Inflammatory macrophage treated with lipopolysaccharide for 1 hour (primary cell): ENCODE results near the gene PDS5B.
"Not testable (repeated sequence)": the region's sequence is repeated elsewhere in the genome, so short reads cannot be mapped to it uniquely, and the experiment has no call there.

Experiments used
- DNase-seq, 2 donors: peaks; one replicate each; pipeline ENCODE4 v3.0.0-alpha.2; 2020 to 2022

Gene PDS5B

DNA sequence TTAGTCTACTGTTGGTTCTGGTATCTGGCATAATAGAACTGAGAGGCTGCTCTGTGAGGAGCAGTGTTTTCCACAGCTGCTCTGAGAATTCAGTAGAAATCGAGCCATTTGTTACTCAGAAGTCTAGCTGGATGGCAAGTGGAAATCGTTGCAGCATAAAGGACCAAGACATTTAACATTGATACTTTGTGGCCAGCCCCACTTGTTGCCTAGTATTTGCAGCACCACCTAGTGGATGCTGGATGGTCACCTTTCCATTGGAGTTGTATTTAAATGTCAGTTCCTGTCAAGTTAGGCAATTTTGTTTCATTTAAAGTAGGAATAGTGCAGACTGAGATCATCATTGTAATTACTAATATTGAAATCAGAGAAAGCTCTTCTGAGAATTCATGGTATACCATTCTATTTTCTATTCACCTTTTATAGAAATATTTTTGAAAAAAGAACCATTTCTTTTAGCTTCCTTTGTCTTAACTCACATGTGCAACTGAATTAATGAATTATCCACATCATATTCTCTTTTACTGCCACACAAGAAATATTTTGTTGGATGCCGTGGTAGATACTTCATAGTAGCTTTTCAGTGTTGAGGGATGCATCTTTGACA, 64.6 kb downstream of the PDS5B start:
- DNase-seq, result peak; percentile 55 to 74

GRCh38 chr13:32657309-32657708, 71.1 kb downstream of the PDS5B start:
- no peak for DNase-seq

- DNase-seq, result no peak
Observed at GRCh38 chr13:32659736-32660135, 73.5 kb downstream of the PDS5B start.

DNA sequence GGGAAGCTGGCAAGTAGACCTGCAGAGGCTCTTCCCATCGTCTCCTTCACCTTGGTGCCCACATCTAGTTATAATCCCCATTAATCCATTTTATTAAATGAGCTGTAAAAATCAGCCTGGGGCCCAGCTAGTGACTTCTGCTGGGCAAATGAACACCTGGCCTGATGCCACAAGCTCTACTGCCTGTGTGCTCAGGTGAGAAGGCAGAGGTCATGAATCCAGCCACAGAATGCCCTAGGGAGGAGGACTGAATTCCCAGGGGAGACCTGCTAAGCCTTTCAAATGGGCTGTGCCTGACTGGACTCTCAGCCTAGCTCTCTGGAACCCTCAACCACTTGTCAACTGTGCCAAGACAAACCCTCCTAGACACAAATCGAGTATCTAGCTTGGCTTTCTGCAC, 74.0 kb downstream of the PDS5B start:
- no peak for DNase-seq

DNA sequence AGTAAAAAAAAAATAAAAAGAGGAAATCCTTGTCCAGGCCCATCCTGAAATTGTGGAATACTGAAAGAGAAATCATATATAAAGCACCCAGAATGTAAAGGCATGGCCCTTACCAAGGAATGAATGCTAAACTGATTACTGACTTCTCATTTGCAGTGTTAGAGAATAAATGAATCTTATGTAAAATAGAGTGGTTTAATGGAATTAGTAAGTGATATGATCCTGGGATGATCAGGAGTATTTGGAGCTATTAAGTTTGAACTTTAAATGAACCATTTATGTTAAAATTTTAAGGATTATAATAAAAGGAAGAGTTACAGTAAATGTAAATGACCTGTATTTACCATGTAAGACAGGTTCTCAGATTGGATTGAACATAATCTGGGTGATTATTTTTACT, 75.4 kb downstream of the PDS5B start:
- DNase-seq, result no peak

DNA sequence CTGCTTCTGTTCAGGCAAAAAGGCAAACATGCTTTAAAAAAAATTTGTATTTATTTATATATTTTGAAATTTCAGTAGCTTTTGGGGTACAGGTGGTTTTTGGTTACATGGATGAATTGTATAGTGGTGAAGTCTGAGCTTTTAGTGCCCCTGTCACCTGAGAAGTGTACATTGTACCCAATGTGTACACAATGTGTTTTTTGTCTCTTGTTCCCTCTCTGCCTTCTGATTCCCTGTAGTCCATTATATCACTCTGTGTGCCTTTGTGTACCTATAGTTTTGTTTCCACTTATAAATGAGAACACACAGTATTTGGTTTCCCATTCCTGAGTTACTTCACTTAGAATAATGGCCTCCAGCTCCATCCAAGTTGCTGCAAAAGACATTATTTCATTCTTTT, 77.4 kb downstream of the PDS5B start:
- DNase-seq, result no peak

- DNase-seq, result no peak
Observed at GRCh38 chr13:32666990-32667571, 80.8 kb downstream of the PDS5B start.

DNA sequence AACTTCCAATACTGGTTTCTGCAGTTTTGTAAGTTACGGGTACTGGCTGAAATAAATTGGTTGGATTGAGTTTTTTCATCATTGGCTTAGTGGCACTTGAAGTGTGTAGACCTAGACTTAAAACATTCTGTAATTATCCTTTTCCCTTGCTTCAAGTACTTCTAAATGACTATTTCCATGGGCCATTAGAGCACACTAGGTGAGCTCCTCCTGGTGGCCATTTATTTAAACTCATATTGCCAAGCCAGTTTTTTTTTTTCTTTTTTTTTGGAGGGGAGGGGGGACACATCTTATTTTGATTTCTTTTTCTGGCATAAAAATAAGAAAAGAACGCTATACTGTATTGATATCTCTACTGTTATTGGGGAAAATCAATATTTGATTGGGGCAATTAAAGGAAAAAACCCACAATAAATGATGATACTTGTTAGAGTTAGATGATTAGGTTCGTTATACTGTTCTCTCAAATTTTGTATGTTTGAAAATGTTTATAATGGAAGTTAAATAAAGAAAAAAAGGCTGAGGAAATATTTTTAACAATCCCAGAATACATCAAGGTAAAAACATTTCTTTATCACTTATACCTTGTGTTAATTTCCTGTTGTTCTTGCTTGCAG, 82.9 kb downstream of the PDS5B start:
- DNase-seq, result peak; percentile 29 to 67

DNA sequence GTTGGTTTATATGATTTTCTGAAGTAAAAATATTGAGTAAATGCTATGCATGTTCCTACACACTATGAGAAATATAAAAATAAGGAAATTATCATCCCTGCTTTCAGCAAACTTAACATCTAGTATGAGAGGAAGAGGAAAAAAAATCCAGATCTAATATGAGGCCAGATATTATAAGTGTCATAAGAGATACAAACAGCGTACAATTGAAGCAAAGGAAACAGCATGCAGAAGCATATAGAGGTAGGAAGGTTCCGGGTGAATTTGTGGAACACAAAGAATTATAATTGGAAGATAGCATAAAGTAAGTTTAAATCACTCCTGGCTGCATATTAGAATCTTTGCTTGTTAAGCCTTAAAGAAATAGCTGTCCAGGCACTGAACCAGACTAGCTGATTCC, 88.3 kb downstream of the PDS5B start:
- no peak for DNase-seq

DNA sequence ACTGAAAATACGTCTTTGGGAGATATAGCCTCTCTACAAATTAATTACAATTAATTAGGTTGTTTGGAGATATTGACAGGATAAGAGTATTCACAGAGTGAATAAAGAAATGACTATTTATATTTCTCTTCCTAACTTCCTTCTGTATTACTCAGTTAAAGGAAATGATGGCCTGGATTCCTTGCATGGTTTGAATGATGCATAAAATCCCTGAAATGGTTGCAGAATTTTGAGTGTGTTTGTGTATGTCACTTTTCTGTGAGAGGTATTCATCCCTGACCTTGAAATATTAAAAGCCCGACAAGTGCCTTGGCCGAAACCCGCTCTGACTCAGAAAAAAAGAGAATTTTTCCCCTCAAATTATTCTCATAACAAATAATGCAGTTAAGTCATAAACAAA, 90.0 kb downstream of the PDS5B start:
- no peak for DNase-seq

DNA sequence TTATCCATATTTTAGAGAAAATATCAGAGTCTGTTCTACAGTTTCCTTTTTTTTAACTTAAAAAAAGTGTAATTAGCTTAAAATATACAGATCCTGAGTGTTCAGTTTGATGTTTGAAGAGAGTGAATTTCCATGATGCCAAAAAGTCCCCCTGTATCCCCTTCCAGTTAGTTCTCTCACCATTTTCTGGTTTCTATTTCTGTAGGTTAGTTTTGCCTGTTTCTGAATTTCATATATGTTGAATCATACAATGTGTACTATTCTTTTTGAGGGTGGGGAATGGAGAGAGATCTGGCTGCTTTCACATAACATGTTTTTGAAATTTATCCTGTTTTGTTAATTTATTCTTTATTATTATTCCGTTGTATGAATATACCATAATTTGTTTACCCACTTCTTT, 95.9 kb downstream of the PDS5B start:
- DNase-seq, result no peak

GRCh38 chr13:32682740-32683139, 96.5 kb downstream of the PDS5B start:
- no peak for DNase-seq

GRCh38 chr13:32687275-32687674, 101.0 kb downstream of the PDS5B start:
- no peak for DNase-seq

GRCh38 chr13:32695602-32696250, 109.5 kb downstream of the PDS5B start:
- no peak for DNase-seq

DNA sequence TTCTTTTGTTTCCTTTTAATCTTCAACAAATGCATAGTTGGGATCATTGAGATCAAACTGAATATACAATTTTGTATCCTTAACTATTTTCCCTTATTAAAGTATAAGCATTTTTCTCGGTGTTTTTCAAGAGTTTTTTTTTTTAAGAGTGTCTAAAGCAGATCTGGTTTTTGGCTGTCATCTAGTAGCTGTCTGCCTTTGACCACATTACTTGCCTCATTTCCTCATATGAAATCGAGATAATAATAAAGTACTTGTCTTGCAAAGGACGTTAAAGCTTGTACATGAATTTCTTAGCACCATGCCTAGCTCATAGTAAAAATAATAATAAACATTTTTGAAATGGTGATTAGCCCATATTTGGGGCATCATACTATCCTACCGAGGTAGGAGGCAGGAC, 121.2 kb downstream of the PDS5B start:
- no peak for DNase-seq

GRCh38 chr13:32713397-32713796, 127.1 kb downstream of the PDS5B start:
- DNase-seq, result no peak

GRCh38 chr13:32716201-32716600, 129.9 kb downstream of the PDS5B start:
- DNase-seq, result not testable (repeated sequence)

GRCh38 chr13:32720026-32720425, 133.8 kb downstream of the PDS5B start:
- DNase-seq, result peak; percentile 27 to 40

DNA sequence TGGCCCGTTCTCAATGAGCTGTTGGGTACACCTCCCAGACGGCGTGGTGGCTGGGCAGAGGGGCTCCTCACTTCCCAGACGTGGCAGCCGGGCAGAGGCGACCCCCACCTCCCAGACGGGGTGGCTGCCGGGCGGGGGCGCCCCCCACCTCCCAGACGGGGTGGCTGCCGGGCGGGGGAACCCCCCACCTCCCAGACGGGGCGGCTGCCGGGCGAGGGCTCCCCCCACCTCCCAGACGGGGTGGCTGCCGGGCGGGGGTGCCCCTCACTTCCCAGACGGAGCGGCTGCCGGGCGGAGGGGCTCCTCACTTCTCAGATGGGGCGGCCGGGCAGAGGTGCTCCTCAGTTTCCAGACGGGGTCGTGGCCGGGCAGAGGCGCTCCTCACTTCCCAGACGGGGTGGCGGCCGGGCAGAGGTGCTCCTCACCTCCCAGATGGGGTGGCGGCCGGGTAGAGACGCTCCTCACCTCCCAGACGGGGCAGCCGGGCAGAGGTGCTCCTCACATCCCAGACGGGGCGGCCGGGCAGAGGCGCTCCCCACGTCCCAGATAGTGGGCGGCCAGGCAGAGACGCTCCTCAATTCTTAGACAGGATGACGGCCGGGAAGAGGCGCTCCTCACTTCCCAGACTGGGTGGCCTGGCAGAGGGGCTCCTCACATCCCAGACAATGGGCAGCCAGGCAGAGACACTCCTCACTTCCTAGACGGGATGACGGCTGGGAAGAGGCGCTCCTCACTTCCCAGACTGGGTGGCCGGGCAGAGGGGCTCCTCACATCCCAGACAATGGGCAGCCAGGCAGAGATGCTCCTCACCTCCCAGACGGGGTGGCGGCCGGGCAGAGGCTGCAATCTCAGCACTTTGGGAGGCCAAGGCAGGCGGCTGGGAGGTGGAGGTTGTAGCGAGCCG, 135.1 kb downstream of the PDS5B start:
- DNase-seq, result not testable (repeated sequence)

- DNase-seq, result no peak
Observed at GRCh38 chr13:32722340-32722739, 136.1 kb downstream of the PDS5B start.

- DNase-seq, result no peak
Observed at GRCh38 chr13:32723987-32724386, 137.7 kb downstream of the PDS5B start.

- DNase-seq, result peak; percentile 16 to 18
Observed at GRCh38 chr13:32726374-32727037, 140.3 kb downstream of the PDS5B start.

DNA sequence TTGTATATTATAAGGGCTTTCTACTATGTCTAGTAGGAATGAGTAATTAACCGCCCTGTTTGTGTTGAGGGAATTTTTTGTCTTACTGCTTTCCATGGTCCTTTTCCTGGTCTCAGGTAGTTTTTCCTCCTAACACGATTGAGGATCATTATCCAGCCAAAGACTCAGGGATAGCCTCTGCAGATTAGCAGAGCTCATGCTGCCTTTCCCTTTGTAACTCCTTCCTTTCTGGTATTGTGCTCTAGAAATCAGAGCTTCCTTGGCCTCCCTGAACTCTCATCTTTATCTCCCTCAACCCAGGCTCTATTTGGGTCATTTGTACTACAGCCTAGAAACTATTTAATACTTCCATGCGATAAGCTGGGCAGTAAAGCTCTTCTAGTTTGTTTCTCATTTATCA, 142.1 kb downstream of the PDS5B start:
- no peak for DNase-seq
